Epithelial cell of proximal tubule (primary cell): ENCODE data around the gene RABGAP1L. TPM values are rescaled to one million over a fixed set of nuclear protein-coding genes. Genes with fewer than 3 reads are reported as not detected.

Source experiments
- DNase-seq: peaks from one replicate; pipeline ENCODE4 v3.0.0-alpha.2; 2011; ENCODE audit warnings: low read depth
- H3K4me3 ChIP-seq: 2 replicates; pipeline ENCODE4 v1.5.1; 2011; ENCODE audit warnings: low read depth, mild to moderate bottlenecking, low read length
- CTCF ChIP-seq: conservative IDR thresholded peaks from 2 replicates; pipeline ENCODE4 v1.5.1; 2012; ENCODE audit warnings: low read depth, mild to moderate bottlenecking, low read length
- total RNA-seq: library from RNA; depleted of rRNA; stranded (reverse); fragments of >200 nt; gene quantifications from 2 replicates; pipeline ENCODE4 v1.2.3, GENCODE V29; 2015

RABGAP1L gene
- total RNA-seq, 1 donor from 2014 or later: 16.3 TPM

DNA sequence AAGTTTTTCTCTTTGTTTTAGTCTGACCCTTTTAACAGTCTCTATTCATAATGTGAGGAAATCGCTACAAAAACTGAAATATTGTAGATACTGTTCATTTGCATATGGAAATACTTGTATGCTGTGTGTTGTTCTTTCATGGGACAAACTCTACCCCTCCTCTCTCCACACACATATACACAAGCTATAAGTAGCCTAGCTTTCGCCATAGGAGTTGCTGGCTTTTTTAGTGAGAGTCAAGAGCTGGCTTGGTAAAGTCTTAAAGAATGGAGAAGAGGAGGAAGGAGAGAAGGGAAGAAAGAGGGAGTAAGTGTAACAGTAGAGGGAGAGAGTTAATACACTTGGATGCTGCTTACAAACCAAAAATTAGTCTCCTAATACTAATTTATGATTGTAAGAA lies 115.6 kb downstream of the RABGAP1L start:
- H3K4me3 ChIP-seq: no peak overlapping the region
- no peak for TF ChIP-seq CTCF
- no peak for DNase-seq

- TF ChIP-seq CTCF: no peak
- no peak overlapping the region for H3K4me3 ChIP-seq
- no peak for DNase-seq
Measured at GRCh38 chr1:174276087-174276486, 116.8 kb downstream of the RABGAP1L start.

- DNase-seq: no peak
- TF ChIP-seq CTCF: no peak
Measured at GRCh38 chr1:174284052-174284451, 124.7 kb downstream of the RABGAP1L start.

DNA sequence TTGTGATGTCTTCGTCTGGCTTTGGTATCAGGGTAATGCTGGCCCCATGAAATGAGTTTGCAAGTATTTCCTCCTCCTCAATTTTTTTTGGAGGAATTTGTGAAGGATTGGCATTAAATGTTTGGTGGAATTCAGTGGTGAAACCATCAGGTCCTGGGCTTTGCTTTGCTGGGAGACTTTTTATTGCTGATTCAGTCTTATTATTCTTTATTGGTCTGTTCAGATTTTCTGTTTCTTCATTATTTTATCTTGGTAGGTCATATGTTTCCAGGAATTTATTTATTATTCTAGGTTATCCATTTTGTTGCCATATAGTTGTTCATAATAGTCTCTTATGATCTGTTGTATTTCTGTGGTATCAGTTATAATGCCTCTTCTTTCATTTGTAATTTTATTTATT lies 126.7 kb downstream of the RABGAP1L start:
- H3K4me3 ChIP-seq: no peak overlapping the region
- TF ChIP-seq CTCF: no peak
- no peak for DNase-seq

More at GRCh38 chr1:174284052-174284451, 124.7 kb downstream of the RABGAP1L start:
- no peak overlapping the region for H3K4me3 ChIP-seq

GRCh38 chr1:174289644-174290310 lies 130.5 kb downstream of the RABGAP1L start:
- DNase-seq: no peak
- no peak for TF ChIP-seq CTCF
- H3K4me3 ChIP-seq: no peak overlapping the region

- no peak overlapping the region for H3K4me3 ChIP-seq
- TF ChIP-seq CTCF: no peak
- DNase-seq: no peak
Measured at GRCh38 chr1:174291059-174291458, 131.7 kb downstream of the RABGAP1L start.

DNA sequence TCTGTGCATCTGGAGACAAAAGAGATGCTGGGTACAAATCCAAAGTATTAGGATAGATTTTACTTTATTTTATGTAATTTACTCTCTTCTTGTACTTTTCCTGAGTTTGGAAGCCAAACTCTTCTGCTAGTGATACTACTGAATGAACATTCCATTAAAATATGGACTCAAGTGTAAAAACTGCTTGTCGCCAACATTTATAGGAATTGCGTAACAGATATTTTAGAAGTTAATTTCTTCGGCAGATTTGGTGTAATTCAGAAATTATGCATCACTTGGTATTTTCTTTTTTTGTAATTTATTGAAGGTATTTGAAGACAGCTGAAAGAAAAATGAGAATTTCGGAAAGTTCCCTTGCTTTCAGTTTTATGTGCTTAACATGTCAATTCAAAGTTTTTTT lies 137.0 kb downstream of the RABGAP1L start:
- TF ChIP-seq CTCF: no peak
- H3K4me3 ChIP-seq: no peak overlapping the region
- no peak for DNase-seq
